ENCODE measurements around the gene TGFBR2. TPM values are rescaled to one million over a fixed set of nuclear protein-coding genes. Genes with fewer than 3 reads are reported as not detected.

TGFBR2 gene
- total RNA-seq, 1 donor from 2014 or later: 26.1 TPM

DNA sequence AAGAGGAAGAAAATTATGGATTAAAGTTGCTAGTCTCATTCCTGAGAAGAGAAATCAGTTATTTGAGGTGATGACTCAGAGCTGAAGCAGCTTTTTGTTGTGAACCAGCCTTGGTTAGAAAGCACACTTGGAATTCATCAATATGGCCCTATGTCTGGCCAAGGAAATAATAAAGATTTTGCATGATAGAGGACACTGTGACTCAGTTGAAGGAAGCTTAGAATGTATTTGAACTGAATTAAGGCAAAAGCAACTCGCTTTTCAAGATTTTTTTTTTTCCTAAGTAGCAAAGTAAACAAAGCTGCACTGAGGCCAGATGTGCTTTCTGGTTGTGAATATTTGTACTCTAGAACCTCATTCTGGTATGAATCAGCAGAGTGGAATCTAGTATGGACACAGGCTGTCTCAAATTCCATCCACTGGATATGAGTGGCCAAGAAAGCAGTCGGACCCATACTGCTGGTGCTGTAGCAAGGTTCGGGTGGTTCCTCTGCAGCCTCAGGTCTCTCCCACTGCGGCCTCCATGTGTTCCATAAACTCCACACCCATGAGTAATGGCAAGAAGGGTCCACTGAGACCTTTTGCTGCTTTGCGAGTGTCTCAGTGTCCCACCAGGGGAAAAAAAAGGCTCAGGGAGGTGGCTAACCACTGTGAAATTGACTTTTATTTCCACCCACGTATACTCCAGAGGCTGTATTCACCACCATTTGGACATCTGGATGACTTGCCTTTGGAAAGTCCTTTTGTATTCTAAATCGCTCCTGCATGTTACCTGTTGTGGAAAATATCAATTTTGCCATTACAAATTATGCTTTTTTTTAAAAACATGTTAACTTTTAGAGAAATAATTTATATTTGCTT, 53.1 kb downstream of the TGFBR2 start:
- peak overlapping the region; percentile 29 for H3K4me3 Mint-ChIP-seq
- DNase-seq (ENCODE audit: extremely low spot score, unreplicated experiment): no peak
- H3K36me3 Mint-ChIP-seq: peaks cover 52% of the 10 kb centered on the region
- peak overlapping the region; percentile 38 for H3K27ac Mint-ChIP-seq
- peaks cover 3% of the 10 kb centered on the region for H3K27me3 Mint-ChIP-seq
- H3K9me3 Mint-ChIP-seq: no peaks in the 10 kb centered on the region
- TF ChIP-seq, protein P1, sequence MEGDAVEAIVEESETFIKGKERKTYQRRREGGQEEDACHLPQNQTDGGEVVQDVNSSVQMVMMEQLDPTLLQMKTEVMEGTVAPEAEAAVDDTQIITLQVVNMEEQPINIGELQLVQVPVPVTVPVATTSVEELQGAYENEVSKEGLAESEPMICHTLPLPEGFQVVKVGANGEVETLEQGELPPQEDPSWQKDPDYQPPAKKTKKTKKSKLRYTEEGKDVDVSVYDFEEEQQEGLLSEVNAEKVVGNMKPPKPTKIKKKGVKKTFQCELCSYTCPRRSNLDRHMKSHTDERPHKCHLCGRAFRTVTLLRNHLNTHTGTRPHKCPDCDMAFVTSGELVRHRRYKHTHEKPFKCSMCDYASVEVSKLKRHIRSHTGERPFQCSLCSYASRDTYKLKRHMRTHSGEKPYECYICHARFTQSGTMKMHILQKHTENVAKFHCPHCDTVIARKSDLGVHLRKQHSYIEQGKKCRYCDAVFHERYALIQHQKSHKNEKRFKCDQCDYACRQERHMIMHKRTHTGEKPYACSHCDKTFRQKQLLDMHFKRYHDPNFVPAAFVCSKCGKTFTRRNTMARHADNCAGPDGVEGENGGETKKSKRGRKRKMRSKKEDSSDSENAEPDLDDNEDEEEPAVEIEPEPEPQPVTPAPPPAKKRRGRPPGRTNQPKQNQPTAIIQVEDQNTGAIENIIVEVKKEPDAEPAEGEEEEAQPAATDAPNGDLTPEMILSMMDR (conservative IDR thresholded peaks at IDR 0.05): no peak
- H3K4me1 Mint-ChIP-seq (ENCODE audit: unreplicated experiment): peaks cover 33% of the 10 kb centered on the region

DNA sequence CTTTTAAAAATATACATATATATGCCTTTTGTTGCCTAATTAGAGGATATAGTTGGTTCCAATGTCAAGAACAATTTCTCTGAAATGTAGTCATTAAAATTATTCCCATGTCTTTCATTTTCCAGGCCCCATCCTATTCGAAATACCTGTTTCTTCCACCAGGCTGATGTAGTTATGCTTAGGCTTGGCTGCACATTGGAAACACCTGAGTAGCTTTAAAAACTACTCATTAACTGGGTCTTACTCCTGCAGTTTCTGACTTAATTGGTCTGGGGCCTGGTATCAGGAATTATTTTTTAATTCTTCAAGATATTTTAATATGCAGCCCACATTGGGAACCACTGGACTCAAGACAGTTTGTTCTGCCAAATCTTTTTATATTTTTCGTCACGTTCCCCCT, 53.7 kb downstream of the TGFBR2 start:
- Mint-ChIP-seq H3K4me1 (ENCODE audit: unreplicated experiment) (peaks cover 26% of the 10 kb centered on the region), H3K27me3 (peaks cover 3% of the 10 kb centered on the region), H3K27ac (no peak overlapping the region), H3K4me3 (no peak overlapping the region), H3K9me3 (no peaks in the 10 kb centered on the region), H3K36me3 (peaks cover 45% of the 10 kb centered on the region)
- TF ChIP-seq, protein P1 (conservative IDR thresholded peaks at IDR 0.05): no peak
- DNase-seq (ENCODE audit: extremely low spot score, unreplicated experiment): no peak

DNA sequence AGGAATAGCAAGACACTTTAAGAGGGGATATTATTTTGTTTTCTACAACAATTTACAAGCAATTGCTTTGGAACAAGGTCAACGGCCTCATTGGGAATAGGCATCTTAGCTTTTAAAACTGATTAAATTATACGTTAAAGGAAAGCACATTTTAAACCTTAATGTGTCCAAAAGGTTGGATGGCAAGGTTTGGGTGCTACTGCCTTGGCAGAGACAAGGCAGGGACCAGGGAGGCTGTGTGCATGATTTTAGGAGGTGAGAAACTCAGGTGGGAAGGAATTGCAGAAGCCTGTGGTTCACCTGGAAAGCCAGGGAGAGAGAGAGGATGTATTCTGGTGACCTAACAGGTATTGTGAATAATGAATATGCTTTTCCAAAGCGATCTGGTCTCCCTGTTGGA, 54.3 kb downstream of the TGFBR2 start:
- TF ChIP-seq, protein P1 (conservative IDR thresholded peaks at IDR 0.05): no peak
- Mint-ChIP-seq H3K36me3 (peaks cover 42% of the 10 kb centered on the region), H3K27me3 (peaks cover 3% of the 10 kb centered on the region), H3K9me3 (no peaks in the 10 kb centered on the region), H3K4me3 (no peak overlapping the region), H3K4me1 (ENCODE audit: unreplicated experiment) (peaks cover 25% of the 10 kb centered on the region), H3K27ac (no peak overlapping the region)
- DNase-seq (ENCODE audit: extremely low spot score, unreplicated experiment): no peak

DNA sequence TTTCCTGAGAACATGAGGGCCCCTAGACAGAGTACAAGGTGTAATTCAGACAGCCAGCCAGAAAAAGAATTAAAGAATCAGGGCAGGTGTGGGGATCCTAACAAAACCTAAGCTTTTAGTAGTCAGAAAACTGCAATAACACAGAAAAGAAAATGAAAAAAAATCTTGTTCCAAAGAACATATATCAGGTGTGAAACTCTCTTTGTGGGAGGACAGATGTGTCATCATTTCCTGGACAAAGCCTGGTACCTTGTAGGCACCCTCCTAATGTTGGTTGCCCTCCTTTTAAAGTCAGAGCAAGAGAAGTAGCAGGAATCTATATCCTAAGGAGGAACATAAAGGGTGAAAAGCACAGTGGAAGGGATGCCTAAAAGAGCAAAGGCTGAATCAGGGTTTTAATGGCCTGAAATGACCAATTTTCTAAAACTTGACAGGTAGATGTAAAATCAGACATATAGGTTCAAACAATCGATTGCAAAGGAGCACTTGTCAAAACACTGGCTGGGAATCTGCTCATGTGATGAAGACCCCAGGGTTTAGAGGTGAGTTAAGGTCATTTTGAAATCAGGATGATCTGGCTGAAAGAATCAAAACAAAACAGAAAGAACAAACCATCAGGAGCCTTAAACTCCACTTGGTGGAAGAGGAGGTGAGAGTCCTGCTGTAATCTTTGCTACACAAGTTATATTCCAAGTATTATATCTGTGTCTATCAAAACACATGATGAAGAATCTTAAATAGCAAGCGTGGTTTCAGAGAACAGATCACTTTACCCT, 54.9 kb downstream of the TGFBR2 start:
- TF ChIP-seq, protein P1 (conservative IDR thresholded peaks at IDR 0.05): no peak
- no peak overlapping the region for H3K27ac Mint-ChIP-seq
- no peak for DNase-seq (ENCODE audit: extremely low spot score, unreplicated experiment)
- peaks cover 3% of the 10 kb centered on the region for H3K27me3 Mint-ChIP-seq
- H3K9me3 Mint-ChIP-seq: no peaks in the 10 kb centered on the region
- H3K4me1 Mint-ChIP-seq (ENCODE audit: unreplicated experiment): peaks cover 25% of the 10 kb centered on the region
- peaks cover 37% of the 10 kb centered on the region for H3K36me3 Mint-ChIP-seq
- H3K4me3 Mint-ChIP-seq: no peak overlapping the region

DNA sequence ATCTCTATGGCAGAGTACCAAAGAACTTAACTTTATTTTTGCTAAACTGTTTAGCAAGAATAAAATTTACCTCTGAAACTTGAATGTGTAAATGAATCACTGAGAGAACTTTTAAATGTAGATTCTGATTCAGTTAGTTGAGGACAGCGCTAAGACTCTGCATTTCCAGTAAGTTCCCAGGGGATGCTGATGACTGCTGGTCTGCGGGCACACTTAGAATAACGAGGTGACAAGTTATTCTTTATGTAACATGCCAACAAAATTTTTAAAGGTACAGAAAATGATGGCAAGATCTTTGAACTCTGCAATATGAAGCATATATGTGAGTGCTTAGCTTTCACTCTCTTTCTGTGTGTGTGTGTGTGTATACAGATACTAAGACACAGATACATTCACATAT, 56.4 kb downstream of the TGFBR2 start:
- Mint-ChIP-seq H3K27ac (no peak overlapping the region), H3K27me3 (peaks cover 3% of the 10 kb centered on the region)
- no peak for DNase-seq (ENCODE audit: extremely low spot score, unreplicated experiment)

More for the DNA sequence above, 56.4 kb downstream of the TGFBR2 start:
- Mint-ChIP-seq H3K4me1 (ENCODE audit: unreplicated experiment) (peaks cover 27% of the 10 kb centered on the region), H3K9me3 (no peaks in the 10 kb centered on the region), H3K4me3 (no peak overlapping the region), H3K36me3 (peaks cover 22% of the 10 kb centered on the region)
- TF ChIP-seq, protein P1 (conservative IDR thresholded peaks at IDR 0.05): no peak
